DOHH2 (cell line): ENCODE results near the gene ESRRA.

Experiments
- H3F3A ChIP-seq: fragments of 200-600 bp; sonication (generic), shearing (Covaris generic); 2 replicates; pipeline ENCODE4 v1.6.0; 2016; ENCODE audit warnings: antibody characterized with exemption, mild to moderate bottlenecking; ENCODE audit not compliant: control insufficient read depth, insufficient read depth
- H3K27ac ChIP-seq: fragments of 200-600 bp; sonication (generic); 2 replicates; pipeline ENCODE4 v1.5.1; 2014; ENCODE audit warnings: low read depth, mild to moderate bottlenecking, low read length, moderate library complexity
- H3K27me3 ChIP-seq: fragments of 200-600 bp; sonication (generic); 2 replicates; pipeline ENCODE4 v1.6.1; 2014; ENCODE audit warnings: mild to moderate bottlenecking, low read length, mixed read lengths; ENCODE audit not compliant: control insufficient read depth
- H3K36me3 ChIP-seq: fragments of 200-600 bp; sonication (generic); 2 replicates; pipeline ENCODE4 v1.6.1; 2014; ENCODE audit warnings: mild to moderate bottlenecking, low read length, moderate library complexity, mixed read lengths; ENCODE audit not compliant: control insufficient read depth
- H3K4me1 ChIP-seq: fragments of 200-600 bp; sonication (generic); 2 replicates; pipeline ENCODE4 v1.6.1; 2014; ENCODE audit warnings: mild to moderate bottlenecking, low read length, mixed read lengths; ENCODE audit not compliant: control insufficient read depth
- H3K4me2 ChIP-seq: fragments of 200-600 bp; sonication (generic); 2 replicates; pipeline ENCODE4 v1.6.0; 2014; ENCODE audit warnings: mild to moderate bottlenecking, low read length, moderate library complexity
- H3K4me3 ChIP-seq: fragments of 200-600 bp; sonication (generic); 2 replicates; pipeline ENCODE4 v1.5.1; 2014; ENCODE audit warnings: mild to moderate bottlenecking, low read length, mixed read lengths
- H3K79me2 ChIP-seq: fragments of 200-600 bp; sonication (generic); 2 replicates; pipeline ENCODE4 v1.6.1; 2014; ENCODE audit warnings: mild to moderate bottlenecking, low read length, mixed read lengths; ENCODE audit not compliant: control insufficient read depth
- H3K9me2 ChIP-seq: fragments of 200-600 bp; sonication (generic); replicated peaks from 2 replicates; pipeline ENCODE4 v1.6.1; 2014; ENCODE audit warnings: mild to moderate bottlenecking, low read length, mixed read lengths; ENCODE audit not compliant: control insufficient read depth
- H3K9me3 ChIP-seq: fragments of 200-600 bp; sonication (generic); 2 replicates; pipeline ENCODE4 v1.6.1; 2014; ENCODE audit warnings: antibody characterized with exemption, low read length, mixed read lengths; ENCODE audit not compliant: control insufficient read depth, insufficient read depth
- H4K20me1 ChIP-seq: fragments of 200-600 bp; sonication (generic); 2 replicates; pipeline ENCODE4 v1.6.0; 2014; ENCODE audit warnings: low read depth, mild to moderate bottlenecking, antibody characterized with exemption, low read length, moderate library complexity; ENCODE audit not compliant: control insufficient read depth, insufficient read depth
- CTCF ChIP-seq: fragments of 200-600 bp; sonication (generic); IDR thresholded peaks from one replicate; pipeline ENCODE4 v1.5.1; 2014; ENCODE audit warnings: antibody characterized with exemption, mild to moderate bottlenecking, low read depth, low read length; ENCODE audit not compliant: poor library complexity, severe bottlenecking
- EZH2phosphoT487 ChIP-seq: fragments of 200-600 bp; sonication (generic); IDR thresholded peaks from 2 replicates; pipeline ENCODE4 v1.6.1; 2017; ENCODE audit warnings: borderline replicate concordance, mild to moderate bottlenecking, antibody characterized with exemption, low read length, moderate library complexity, mixed read lengths

ESRRA gene

GRCh38 chr11:64339286-64339685 is 34.0 kb downstream of the ESRRA start:
- Histone ChIP-seq H3K4me2 (peak overlapping the region; percentile 86), H3K9me2 (no peaks in the 10 kb centered on the region), H3K27me3 (no peaks in the 10 kb centered on the region), H3F3A (peaks cover 9% of the 10 kb centered on the region), H3K27ac (peak overlapping the region; percentile 87), H4K20me1 (peaks cover 11% of the 10 kb centered on the region; the same call in 1 of the 2 replicates), H3K9me3 (no peaks in the 10 kb centered on the region), H3K36me3 (peaks cover 45% of the 10 kb centered on the region), H3K4me3 (peak overlapping the region; percentile 81), H3K79me2 (peaks cover 16% of the 10 kb centered on the region), H3K4me1 (peaks cover 66% of the 10 kb centered on the region)
- TF ChIP-seq CTCF, result no peak
- no peak for TF ChIP-seq EZH2phosphoT487

GRCh38 chr11:64339754-64340408 is 34.6 kb downstream of the ESRRA start, which contains the start of gene CCDC88B:
Gene CCDC88B, plus strand, starts transcription at chr11:64340204. Its CDS starts 63 bp downstream, at chr11:64340267.
- Histone ChIP-seq H3K4me3 (peak within 1 kb of the TSS; percentile 81), H3F3A (peaks cover 7% of the 10 kb centered on the region), H3K9me2 (no peaks in the 10 kb centered on the region), H3K36me3 (peaks cover 42% of the 10 kb centered on the region), H3K27me3 (no peaks in the 10 kb centered on the region), H3K4me2 (peak within 1 kb of the TSS; percentile 86), H3K27ac (peak within 1 kb of the TSS; percentile 87), H3K9me3 (no peaks in the 10 kb centered on the region), H3K79me2 (peaks cover 16% of the 10 kb centered on the region), H4K20me1 (peaks cover 8% of the 10 kb centered on the region; the same call in 1 of the 2 replicates), H3K4me1 (peaks cover 62% of the 10 kb centered on the region)
- no peak for TF ChIP-seq EZH2phosphoT487
- no peak for TF ChIP-seq CTCF

GRCh38 chr11:64340671-64341335 is 35.5 kb downstream of the ESRRA start:
- H3K4me3 ChIP-seq, result peak overlapping the region; percentile 81
- H3K4me2 ChIP-seq, result peak overlapping the region; percentile 86
- peaks cover 16% of the 10 kb centered on the region for H3K79me2 ChIP-seq
- H3K4me1 ChIP-seq, result peaks cover 54% of the 10 kb centered on the region
- no peaks in the 10 kb centered on the region for H3K27me3 ChIP-seq
- peak overlapping the region; percentile 87 for H3K27ac ChIP-seq
- peaks cover 8% of the 10 kb centered on the region; the same call in 1 of the 2 replicates for H4K20me1 ChIP-seq
- H3K9me2 ChIP-seq, result no peaks in the 10 kb centered on the region
- TF ChIP-seq CTCF, result peak; percentile 48
- no peak for TF ChIP-seq EZH2phosphoT487
- peaks cover 40% of the 10 kb centered on the region for H3K36me3 ChIP-seq
- H3K9me3 ChIP-seq, result no peaks in the 10 kb centered on the region
- H3F3A ChIP-seq, result no peaks in the 10 kb centered on the region; the same call in 1 of the 2 replicates
